Measurements from ENCODE around the gene SMIM31.

The SMIM31 gene

DNA sequence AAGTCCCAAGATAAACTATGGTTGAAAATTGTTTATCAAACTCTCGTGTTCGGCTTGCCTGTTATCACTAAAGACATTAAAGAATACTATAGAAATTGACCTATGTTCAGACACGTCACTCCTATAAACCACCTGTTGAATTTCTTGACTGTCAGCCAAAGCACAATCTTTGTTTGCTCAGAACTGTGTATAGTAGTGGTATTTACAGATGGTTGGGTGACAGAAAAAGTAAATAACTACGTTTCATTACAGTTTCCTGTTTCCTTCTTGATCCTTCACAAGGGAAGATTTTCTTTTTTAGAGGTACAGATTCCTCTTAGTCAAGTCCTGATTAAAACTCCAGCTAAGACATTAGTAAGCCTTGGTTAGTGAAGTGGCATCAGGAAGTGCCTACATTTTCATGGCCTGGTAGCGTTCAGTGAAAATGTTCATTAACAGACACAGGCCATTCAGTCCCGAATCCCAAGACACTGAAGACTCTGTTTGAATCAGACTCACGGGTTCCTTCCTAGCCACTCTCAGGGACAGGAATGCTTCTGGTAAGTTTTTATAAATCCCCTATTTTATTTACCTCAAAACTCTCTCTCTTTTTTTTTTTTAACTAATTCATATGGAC is at the start of gene SMIM31:
SMIM31 (plus strand) TSS at position 259 of the 616 bp plus-strand sequence. CDS start 16,313 bp downstream, outside the sequence.
- DNase-seq (ENCODE audit: low read depth in 2 of 2) = no peak

DNA sequence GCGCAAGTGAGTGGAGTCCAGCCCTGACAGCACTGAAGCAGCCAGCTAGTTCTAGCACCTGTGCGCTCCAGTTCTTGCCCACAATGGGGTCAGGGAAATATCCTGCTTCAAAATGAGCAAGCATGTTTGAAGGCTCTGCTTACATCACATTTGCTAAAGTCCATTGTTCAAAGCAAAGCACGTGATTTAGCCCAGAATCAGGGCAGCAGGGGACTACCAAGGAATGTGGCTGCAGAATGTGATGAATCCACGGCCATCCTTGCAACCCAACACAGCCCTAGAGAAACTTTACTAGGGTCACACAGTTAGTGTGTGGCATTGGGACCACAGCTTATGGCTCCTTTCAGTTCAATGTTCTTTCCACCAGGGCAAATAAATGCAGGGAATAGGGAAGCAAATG is 47.3 kb upstream of the SMIM31 start:
- DNase-seq (ENCODE audit: low read depth in 2 of 2) = no peak

DNA sequence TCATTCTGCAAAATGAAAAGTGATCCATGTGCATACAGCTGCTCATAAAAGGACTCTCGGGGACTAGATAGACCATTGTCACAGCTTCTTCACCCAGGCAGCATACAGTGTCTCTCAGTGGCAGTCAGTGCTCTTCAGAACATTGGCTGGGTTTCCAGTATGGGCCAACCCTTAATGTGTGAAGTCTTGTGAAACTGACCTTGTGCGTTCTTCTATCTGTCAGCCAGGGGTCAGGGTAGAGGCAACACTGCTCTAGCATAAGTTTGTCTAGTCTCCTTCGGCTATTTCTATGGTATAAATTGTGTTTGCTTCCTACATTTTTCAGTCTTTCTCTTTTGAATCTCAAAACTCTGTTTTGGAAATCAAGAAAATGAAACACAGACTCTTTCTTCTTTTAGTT is 37.0 kb upstream of the SMIM31 start:
- DNase-seq (ENCODE audit: low read depth in 2 of 2) = no peak

- no peak for DNase-seq (ENCODE audit: low read depth in 2 of 2)
Measured at GRCh38 chr4:164718827-164719226, 35.1 kb upstream of the SMIM31 start.

DNA sequence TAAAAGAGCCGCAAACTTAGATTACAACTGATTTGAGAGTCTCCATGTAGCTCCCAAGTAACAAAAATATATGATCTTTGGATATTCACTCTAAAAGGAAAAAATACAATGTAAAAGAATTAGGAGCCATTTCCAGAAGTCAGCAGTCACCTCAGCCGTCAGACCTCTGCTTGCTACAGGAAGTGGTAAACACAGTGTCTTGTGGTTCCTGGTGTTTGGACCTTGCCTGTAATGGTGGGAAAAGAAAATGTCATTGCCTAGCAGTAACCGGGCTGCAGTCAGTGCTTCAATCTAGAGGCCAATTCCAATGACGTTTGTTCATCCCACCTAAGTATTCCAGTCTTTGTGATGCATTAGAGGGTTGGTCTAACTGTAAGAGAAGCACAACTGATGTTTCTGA is 28.9 kb upstream of the SMIM31 start:
- DNase-seq (ENCODE audit: low read depth in 2 of 2) = no peak

DNA sequence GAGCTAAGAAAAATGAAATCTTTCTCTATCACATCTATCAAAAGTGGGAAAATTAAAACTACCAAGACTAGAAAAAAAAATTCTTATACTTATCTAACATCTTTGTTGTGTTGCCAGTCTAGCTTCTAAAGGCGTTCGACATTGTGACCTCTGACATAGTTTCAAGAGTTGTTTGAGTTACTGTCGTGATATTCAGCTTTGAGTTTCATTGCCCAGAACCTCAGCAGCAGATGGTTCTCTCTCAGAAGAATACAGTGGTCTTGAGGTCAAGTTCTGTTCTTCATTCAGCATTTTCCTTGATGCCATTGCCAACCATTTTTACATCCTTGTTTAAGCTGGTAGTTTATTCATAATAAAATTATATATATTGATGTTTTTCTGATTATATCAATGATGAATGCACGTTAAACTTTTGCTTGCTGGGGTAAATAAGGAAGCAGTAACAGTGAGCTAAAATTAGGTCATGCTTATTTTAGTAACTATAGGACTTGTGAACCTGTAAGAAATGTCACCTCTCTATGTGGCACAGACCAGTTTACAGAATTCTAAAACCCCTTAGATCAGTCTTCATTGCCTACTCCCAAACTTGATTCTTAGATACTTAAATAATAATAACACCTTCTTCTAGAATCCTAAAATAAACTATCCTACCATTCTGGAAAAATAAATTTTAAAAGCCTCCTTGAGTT is 23.1 kb upstream of the SMIM31 start:
- DNase-seq (ENCODE audit: low read depth in 2 of 2) = no peak

DNA sequence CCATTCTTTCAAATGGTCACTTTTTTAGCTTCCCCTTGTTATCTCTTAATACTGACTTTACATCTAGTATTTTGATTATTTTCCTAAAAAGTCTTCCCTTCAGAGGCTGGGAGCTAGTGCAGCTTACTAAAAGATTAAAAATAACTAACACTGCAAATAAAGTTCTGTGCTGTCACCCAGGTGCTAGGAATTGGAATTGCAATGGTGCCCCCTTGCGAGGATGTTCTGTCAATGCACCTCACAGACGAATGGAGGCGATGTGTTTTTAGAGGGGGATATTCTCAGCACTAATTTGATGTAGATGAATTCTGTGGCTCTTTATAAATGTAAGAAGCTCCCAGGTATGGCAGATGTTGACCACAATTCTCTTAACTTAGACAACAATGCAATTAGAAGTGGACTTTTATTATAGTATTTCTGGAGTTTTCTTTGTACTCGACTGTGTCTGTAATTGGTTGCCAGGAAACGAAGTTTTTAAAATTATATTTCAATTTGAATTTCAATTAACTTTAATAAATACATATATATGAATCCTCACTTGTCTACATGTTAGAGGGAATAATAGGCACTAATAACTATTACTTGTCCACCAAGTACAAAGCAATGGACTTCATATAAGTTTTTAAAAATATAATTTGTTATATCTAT is 22.0 kb upstream of the SMIM31 start:
- peak; percentile 6 to 21 for DNase-seq (ENCODE audit: low read depth in 2 of 2)

DNA sequence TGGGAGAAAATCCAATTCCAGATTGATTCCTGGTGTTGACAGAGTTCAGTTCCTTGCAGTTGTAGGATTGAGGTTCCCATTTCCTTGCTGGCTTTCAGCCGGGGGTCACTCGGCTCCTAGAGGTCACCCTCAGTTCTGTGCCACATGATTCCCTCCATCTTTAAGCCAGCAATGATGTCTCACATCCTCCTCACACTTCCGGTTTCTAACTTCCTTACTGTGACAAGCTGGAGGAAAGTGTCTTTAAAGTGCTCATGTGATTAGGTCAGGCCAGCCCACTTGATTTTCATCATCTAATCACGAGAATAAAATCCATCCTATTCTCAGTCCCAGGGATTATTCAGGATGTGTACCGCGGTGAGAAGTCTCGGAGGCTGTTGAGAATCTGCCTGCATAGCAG is 19.4 kb upstream of the SMIM31 start:
- DNase-seq (ENCODE audit: low read depth in 2 of 2) = no peak

- no peak for DNase-seq (ENCODE audit: low read depth in 2 of 2)
Measured at GRCh38 chr4:164748375-164748774, 5.6 kb upstream of the SMIM31 start.

DNA sequence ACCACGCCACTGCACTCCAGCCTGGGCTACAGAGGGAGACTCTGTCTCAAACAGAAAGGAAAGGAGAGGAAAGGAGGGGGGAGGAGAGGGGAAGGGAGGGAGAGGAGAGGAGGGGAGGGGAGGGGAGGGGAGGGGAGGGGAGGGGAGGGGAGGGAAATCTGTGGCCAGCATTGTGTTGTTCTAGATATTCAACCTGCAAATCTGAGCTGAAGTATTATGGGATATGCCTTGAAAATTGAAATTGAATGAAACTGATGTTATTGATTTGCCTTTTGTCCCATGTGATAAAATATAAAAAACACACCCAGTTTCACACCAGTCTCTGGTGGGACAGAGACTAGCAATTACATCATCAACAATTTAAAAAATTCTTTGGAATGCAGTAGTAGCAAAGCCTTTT is 1.5 kb downstream of the SMIM31 start:
- DNase-seq (ENCODE audit: low read depth in 2 of 2) = no peak

GRCh38 chr4:164756686-164757085 is 2.8 kb downstream of the SMIM31 start:
- DNase-seq (ENCODE audit: low read depth in 2 of 2) = no peak

DNA sequence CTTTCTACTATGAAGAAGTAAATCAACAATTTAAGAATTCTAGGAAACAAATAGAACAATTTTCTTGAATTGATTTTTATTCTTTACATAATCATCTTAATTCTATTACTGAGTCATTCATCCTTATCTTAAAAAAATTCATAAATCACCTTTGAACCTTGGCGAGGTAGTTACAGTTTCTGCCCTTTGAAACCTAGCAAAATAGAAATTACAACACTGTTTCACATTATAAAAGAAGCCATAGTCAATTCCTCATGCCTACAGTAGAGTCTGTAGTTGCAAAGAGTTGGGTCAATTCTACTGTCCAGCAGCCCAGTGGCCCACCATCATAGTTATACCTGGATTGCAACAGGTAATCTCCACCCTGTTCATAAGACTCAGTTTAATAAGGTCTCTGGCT is 7.3 kb downstream of the SMIM31 start:
- no peak for DNase-seq (ENCODE audit: low read depth in 2 of 2)

- DNase-seq (ENCODE audit: low read depth in 2 of 2) = no peak
Measured at GRCh38 chr4:164761746-164762275, 7.9 kb downstream of the SMIM31 start.

DNA sequence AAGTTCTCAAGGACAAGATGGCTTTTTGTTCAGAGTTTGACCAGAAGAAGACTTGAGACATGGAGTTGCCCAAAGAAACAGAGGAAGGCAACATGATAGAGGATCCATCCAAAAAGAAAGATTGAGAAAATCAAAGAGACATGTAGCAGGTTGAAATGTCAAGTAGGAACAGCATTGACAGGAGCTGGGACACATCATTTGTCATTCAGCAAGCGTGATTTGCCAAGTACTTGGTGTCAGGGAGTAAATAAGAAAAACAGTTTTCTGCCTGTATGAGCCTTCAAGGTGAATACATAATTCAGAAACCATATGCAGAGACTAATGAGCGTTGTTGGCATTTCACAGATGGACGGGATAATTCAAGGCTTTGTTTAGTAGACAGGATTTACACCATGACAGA is 11.2 kb downstream of the SMIM31 start:
- no peak for DNase-seq (ENCODE audit: low read depth in 2 of 2)

- no peak for DNase-seq (ENCODE audit: low read depth in 2 of 2)
Measured at GRCh38 chr4:164765833-164766232, 11.9 kb downstream of the SMIM31 start.

DNA sequence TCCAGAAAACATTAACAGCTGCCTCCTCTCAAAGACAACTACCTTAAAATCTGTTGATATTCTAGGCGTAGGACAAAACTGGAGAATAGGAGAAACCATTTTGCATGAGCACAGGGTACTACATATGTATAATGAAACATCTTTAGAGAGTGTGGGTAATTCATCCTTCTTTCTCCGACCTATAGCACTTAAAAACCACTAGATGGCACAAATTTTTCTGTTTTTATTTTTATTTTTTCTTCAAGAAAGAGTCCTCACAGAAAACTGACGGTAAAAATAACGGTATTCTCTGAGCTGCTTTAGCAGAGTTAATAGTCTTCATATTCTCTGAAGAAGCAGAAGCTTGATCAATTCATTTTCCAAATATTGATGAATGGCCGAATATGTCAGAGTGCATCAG is 14.6 kb downstream of the SMIM31 start:
- no peak for DNase-seq (ENCODE audit: low read depth in 2 of 2)

DNA sequence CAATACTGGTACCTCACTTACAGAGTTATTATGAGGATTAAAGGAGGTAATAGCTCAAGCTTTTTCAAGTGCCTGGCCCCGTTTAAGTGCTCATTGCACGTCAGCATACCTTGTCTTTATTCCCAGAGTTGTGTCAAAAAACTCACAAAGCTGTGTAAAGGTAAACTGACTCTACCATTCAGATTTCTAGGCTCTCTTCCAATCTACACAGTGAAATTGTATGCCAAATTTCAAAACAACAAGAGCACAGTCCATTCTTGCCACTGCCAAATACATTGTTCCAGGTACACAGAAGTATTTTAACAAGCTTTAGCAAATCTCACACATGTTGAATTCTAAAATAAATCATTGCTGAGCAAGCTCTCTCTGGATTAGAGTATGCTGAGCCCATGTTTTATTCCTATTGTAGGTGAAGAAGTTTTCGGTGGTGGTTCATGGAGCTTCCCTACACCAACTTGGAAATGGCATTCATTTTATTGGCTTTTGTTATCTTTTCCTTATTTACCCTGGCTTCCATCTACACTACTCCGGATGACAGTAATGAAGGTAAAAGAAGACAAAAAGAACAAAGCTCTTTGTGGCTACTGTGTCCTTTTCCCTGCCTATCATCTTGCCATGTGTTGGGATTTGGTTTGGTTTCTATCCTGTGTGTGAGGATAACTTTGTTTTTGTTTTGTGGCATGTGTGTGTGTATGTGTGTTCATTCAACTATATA is 16.2 kb downstream of the SMIM31 start:
- DNase-seq (ENCODE audit: low read depth in 2 of 2) = no peak

DNA sequence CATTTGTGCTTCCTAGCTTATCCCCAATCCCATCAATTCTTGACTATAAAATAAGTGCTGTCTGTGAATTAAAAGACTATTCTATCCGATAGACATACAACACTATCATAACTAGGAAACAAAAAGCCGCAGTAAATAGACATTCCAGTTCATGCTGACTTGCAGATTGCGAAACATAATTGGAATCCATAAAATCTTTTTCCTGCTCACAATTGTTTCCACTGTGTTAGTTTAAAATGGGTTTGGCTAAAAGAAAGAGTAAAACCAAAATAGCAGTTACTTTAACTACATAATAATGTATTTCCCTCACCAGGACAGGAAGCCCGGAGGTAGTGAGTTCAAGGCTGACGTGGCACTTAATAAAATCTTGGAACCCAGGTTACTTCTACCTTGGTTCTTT is 17.2 kb downstream of the SMIM31 start:
- no peak for DNase-seq (ENCODE audit: low read depth in 2 of 2)

DNA sequence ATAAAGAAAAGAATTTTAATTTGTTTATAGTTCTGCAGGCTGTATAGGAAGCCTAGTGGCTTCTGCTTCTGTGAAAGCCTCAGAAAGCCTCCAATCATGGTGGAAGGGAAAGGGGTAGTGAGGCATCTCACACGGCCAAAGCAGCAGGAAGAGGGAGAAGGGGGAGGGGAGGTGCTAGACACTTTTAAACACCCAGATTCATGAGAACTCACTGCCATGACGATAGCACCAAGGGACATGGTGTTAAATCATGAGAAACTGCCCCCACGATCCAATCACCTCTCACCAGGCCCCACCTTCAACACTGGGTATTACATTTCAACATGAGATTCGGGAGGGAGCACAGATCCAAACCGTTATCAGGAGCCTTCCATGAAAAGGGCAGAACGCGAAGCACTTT is 18.1 kb downstream of the SMIM31 start:
- no peak for DNase-seq (ENCODE audit: low read depth in 2 of 2)

DNA sequence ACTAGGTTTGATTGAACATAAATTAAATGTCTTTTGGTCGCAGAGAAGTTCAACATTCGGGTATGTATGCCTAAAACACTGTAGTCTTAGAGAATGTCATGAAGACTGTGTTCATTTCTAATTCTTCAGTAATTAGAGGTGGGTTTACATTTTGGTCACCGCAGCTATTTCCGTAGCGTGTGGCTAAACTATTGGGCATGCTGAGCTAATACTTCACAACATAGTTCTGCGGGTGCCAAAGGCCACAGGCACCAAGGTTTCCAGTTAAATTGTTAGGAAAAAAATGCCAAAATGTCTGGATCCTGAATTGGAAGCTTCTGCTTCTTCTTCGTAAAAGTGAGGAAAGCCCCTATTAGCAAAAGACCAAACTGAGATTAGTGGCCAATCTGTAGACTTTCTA is 25.1 kb downstream of the SMIM31 start:
- DNase-seq (ENCODE audit: low read depth in 2 of 2) = no peak

GRCh38 chr4:164779811-164780216 is 25.9 kb downstream of the SMIM31 start:
- DNase-seq (ENCODE audit: low read depth in 2 of 2) = no peak

DNA sequence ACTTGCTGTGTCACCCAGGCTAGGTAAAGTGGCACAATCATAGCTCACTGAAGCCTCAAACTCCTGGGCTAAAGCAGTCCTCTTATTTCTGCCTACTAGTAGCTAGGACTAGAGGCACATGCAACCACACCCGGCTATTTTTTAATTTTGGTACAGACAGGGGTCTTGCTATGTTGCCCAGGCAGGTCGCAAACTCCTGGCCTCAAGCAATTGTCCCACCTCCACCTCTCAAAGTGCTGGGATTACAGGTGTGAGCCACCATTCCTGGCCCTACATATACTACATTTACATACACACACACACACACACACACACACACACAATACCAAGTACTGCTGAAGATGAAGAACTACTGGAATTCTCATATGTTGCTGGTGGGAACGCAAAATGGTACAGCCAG is 26.9 kb downstream of the SMIM31 start:
- DNase-seq (ENCODE audit: low read depth in 2 of 2) = no peak
